ENCODE measurements around the gene CIAO3. TPM values are rescaled to one million over a fixed set of nuclear protein-coding genes. Genes with fewer than 3 reads are reported as not detected.

Gene CIAO3
- total RNA-seq, 1 experiment from 2014 or later: 32.8 TPM

DNA sequence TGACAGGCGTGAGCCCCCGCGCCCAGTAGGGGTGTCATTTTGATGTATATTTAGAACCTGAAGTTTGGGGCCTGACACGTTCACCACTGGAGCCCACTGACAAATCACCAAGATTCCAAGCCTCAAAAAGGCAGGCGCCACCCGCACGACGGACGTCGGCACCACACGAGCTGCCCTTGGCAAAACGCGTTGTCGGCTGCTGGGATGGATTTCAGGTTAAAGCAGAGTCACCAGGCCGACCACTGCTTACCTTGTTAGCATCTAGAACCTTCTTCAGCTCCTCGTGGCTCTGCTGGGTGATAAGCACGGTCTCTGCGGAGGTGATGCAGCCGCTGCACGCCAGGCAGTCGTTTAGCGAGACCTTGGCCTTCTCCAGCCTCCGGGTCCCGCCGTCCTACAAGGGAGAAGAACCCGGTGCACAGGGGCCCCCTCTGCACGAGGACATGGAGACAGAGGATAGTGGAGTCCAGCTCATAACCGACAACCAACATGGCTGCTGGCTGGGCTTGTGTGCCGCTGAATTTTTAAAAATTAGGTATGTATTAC lies 3.8 kb downstream of the CIAO3 start:
- Histone ChIP-seq H3K9me2 (ENCODE audit: insufficient read depth) (no peaks in the 10 kb centered on the region), H3K36me3 (ENCODE audit: control insufficient read depth in 1 of 2, insufficient read depth in 2 of 2, low read length in 2 of 2) (peaks cover 6 to 18% of the 10 kb centered on the region in 2 experiments), H3K9me3 (ENCODE audit: control insufficient read depth in 1 of 2, insufficient read depth in 1 of 2, low read depth in 1 of 2, low read length in 2 of 2) (no peaks in the 10 kb centered on the region), H3K4me3 (replicated peaks in 1 of 2; ENCODE audit: low read depth in 1 of 2, low read length in 2 of 2) (no peak overlapping the region), H2AFZ (ENCODE audit: low read depth, low read length, poor library complexity, severe bottlenecking) (no peak overlapping the region), H3K4me1 (ENCODE audit: control insufficient read depth in 1 of 2, insufficient read depth in 2 of 2, low read length in 2 of 2) (peaks cover 5 to 16% of the 10 kb centered on the region in 2 experiments), H3K4me2 (ENCODE audit: low read length) (no peak overlapping the region), H3K27me3 (ENCODE audit: insufficient read depth, low read length) (no peaks in the 10 kb centered on the region), H4K20me1 (ENCODE audit: insufficient read depth) (no peaks in the 10 kb centered on the region), H3K27ac (ENCODE audit: low read depth, low read length) (no peak overlapping the region; the same call in 1 of the 2 replicates), H3K79me2 (ENCODE audit: insufficient read depth, low read length) (peaks cover 12% of the 10 kb centered on the region; the same call in 1 of the 2 replicates), H3K9ac (ENCODE audit: low read length) (no peak overlapping the region)
- no TSS peak for BruUV-seq (replicated peaks)
- ATAC-seq (no peak), DNase-seq (ENCODE audit: low read depth, low spot score) (no peak)
- CTCF ChIA-PET: no interaction called here
- RAD21 ChIA-PET (ENCODE audit: low non-redundant PET in 1 of 2, low total read pairs in 2 of 2, uncharacterized antibody in 2 of 2, unreplicated experiment in 2 of 2): no interaction called here
- TF ChIP-seq, protein P1, sequence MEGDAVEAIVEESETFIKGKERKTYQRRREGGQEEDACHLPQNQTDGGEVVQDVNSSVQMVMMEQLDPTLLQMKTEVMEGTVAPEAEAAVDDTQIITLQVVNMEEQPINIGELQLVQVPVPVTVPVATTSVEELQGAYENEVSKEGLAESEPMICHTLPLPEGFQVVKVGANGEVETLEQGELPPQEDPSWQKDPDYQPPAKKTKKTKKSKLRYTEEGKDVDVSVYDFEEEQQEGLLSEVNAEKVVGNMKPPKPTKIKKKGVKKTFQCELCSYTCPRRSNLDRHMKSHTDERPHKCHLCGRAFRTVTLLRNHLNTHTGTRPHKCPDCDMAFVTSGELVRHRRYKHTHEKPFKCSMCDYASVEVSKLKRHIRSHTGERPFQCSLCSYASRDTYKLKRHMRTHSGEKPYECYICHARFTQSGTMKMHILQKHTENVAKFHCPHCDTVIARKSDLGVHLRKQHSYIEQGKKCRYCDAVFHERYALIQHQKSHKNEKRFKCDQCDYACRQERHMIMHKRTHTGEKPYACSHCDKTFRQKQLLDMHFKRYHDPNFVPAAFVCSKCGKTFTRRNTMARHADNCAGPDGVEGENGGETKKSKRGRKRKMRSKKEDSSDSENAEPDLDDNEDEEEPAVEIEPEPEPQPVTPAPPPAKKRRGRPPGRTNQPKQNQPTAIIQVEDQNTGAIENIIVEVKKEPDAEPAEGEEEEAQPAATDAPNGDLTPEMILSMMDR (IDR thresholded peaks at IDR 0.05 in 2 of 3, conservative IDR thresholded peaks at IDR 0.05 in 1 of 3; ENCODE audit: borderline replicate concordance in 1 of 3, insufficient read depth in 1 of 3, low read depth in 2 of 3, low read length in 2 of 3): no peak
- TF ChIP-seq SRF (IDR thresholded peaks at IDR 0.05; ENCODE audit: low read depth): no peak
- no peak for TF ChIP-seq FOSL1 (IDR thresholded peaks at IDR 0.05; ENCODE audit: low read depth)
- no peak for TF ChIP-seq SP1 (IDR thresholded peaks at IDR 0.05; ENCODE audit: low read depth)
- no peak for TF ChIP-seq CBX3 (IDR thresholded peaks at IDR 0.05; ENCODE audit: low read depth)
- POLR2A ChIA-PET: no interaction called here
- intact Hi-C loops (cut with micrococcal nuclease): no loop called here

DNA sequence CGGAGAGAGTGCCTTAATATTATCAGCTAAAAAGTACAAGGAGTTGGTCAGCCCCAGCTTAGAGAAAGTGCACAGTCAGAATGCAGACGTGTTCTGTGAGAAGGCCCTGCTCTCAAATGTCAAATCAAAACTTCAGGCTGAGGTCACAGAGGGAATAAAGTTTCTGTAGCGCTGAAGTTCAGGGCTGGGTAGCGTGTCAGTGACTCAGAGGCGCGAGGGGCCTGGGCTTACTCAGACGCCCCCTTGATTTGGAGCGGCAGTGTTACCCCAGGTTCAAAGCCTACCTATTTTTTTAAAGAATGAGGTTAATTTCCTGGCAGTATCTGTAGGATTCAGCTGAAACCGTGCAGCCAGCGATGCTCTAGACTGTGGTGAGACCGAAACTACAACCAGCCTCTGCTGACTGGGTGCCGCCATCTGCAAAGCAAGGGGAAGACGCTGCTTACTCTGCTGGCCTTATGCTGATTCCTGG lies 4.8 kb downstream of the CIAO3 start:
- Histone ChIP-seq H3K4me2 (ENCODE audit: low read length) (no peak overlapping the region), H3K4me3 (replicated peaks in 1 of 2; ENCODE audit: low read depth in 1 of 2, low read length in 2 of 2) (no peak overlapping the region), H2AFZ (ENCODE audit: low read depth, low read length, poor library complexity, severe bottlenecking) (no peak overlapping the region), H3K79me2 (ENCODE audit: insufficient read depth, low read length) (peaks cover 12% of the 10 kb centered on the region; the same call in 1 of the 2 replicates), H3K36me3 (ENCODE audit: control insufficient read depth in 1 of 2, insufficient read depth in 2 of 2, low read length in 2 of 2) (peaks cover 6 to 18% of the 10 kb centered on the region in 2 experiments), H3K27ac (ENCODE audit: low read depth, low read length) (no peak overlapping the region), H3K9me3 (ENCODE audit: control insufficient read depth in 1 of 2, insufficient read depth in 1 of 2, low read depth in 1 of 2, low read length in 2 of 2) (no peaks in the 10 kb centered on the region), H3K27me3 (ENCODE audit: insufficient read depth, low read length) (no peaks in the 10 kb centered on the region), H3K4me1 (ENCODE audit: control insufficient read depth in 1 of 2, insufficient read depth in 2 of 2, low read length in 2 of 2) (peaks cover 5 to 9% of the 10 kb centered on the region in 2 experiments), H3K9me2 (ENCODE audit: insufficient read depth) (no peaks in the 10 kb centered on the region), H3K9ac (ENCODE audit: low read length) (no peak overlapping the region), H4K20me1 (ENCODE audit: insufficient read depth) (no peaks in the 10 kb centered on the region)
- DNase-seq (ENCODE audit: low read depth, low spot score): no peak
- BruUV-seq (replicated peaks): no TSS peak
- ChIA-PET RAD21 (ENCODE audit: low non-redundant PET in 1 of 2, low total read pairs in 2 of 2, uncharacterized antibody in 2 of 2, unreplicated experiment in 2 of 2) (no interaction called here), POLR2A (no interaction called here), CTCF (no interaction called here)
- intact Hi-C loops (cut with micrococcal nuclease): no loop called here
- ATAC-seq: no peak
- no peak for TF ChIP-seq CBX3 (IDR thresholded peaks at IDR 0.05; ENCODE audit: low read depth)
- TF ChIP-seq YY1 (IDR thresholded peaks at IDR 0.05; ENCODE audit: extremely low read depth, insufficient replicate concordance, low read depth, low read length): no peak
- no peak for TF ChIP-seq EZH2phosphoT487 (IDR thresholded peaks at IDR 0.05; ENCODE audit: borderline replicate concordance)
- TF ChIP-seq, protein P2, sequence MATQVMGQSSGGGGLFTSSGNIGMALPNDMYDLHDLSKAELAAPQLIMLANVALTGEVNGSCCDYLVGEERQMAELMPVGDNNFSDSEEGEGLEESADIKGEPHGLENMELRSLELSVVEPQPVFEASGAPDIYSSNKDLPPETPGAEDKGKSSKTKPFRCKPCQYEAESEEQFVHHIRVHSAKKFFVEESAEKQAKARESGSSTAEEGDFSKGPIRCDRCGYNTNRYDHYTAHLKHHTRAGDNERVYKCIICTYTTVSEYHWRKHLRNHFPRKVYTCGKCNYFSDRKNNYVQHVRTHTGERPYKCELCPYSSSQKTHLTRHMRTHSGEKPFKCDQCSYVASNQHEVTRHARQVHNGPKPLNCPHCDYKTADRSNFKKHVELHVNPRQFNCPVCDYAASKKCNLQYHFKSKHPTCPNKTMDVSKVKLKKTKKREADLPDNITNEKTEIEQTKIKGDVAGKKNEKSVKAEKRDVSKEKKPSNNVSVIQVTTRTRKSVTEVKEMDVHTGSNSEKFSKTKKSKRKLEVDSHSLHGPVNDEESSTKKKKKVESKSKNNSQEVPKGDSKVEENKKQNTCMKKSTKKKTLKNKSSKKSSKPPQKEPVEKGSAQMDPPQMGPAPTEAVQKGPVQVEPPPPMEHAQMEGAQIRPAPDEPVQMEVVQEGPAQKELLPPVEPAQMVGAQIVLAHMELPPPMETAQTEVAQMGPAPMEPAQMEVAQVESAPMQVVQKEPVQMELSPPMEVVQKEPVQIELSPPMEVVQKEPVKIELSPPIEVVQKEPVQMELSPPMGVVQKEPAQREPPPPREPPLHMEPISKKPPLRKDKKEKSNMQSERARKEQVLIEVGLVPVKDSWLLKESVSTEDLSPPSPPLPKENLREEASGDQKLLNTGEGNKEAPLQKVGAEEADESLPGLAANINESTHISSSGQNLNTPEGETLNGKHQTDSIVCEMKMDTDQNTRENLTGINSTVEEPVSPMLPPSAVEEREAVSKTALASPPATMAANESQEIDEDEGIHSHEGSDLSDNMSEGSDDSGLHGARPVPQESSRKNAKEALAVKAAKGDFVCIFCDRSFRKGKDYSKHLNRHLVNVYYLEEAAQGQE (IDR thresholded peaks at IDR 0.05; ENCODE audit: low read depth): no peak
- TF ChIP-seq EGR1 (IDR thresholded peaks at IDR 0.05; ENCODE audit: low read depth): no peak
- TF ChIP-seq RAD21 (IDR thresholded peaks at IDR 0.05; ENCODE audit: low read depth): no peak
- TF ChIP-seq TCF7L2 (IDR thresholded peaks at IDR 0.05; ENCODE audit: borderline replicate concordance, extremely low read depth, insufficient read depth, insufficient read length): no peak
- TF ChIP-seq, protein P3, sequence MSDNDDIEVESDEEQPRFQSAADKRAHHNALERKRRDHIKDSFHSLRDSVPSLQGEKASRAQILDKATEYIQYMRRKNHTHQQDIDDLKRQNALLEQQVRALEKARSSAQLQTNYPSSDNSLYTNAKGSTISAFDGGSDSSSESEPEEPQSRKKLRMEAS (IDR thresholded peaks at IDR 0.05): no peak
- no peak for TF ChIP-seq ELF1 (IDR thresholded peaks at IDR 0.05; ENCODE audit: borderline replicate concordance, low read depth)
- no peak for TF ChIP-seq POLR2AphosphoS5 (IDR thresholded peaks at IDR 0.05; ENCODE audit: low read depth, low read length)
- no peak for TF ChIP-seq SRF (IDR thresholded peaks at IDR 0.05; ENCODE audit: low read depth)
- TF ChIP-seq FOSL1 (IDR thresholded peaks at IDR 0.05; ENCODE audit: low read depth): no peak
